ENCODE results near the gene PRSS36.

- TF ChIP-seq MAX (IDR thresholded peaks at IDR 0.05) (no peak), YY1 (IDR thresholded peaks at IDR 0.05; ENCODE audit: low read depth) (no peak), TAF1 (IDR thresholded peaks at IDR 0.05; ENCODE audit: low read depth) (no peak)
Measured at GRCh38 chr16:31092330-31092729, 57.5 kb downstream of the PRSS36 start.

Measured in Ishikawa (cell line).